ENCODE measurements around the gene KLRC2.

- TF ChIP-seq CTCF (IDR thresholded peaks at IDR 0.05; ENCODE audit: insufficient read depth, low read depth, low read length), result no peak
- no peak for TF ChIP-seq EZH2 (IDR thresholded peaks at IDR 0.05; ENCODE audit: insufficient read depth, low read length)
Measured at GRCh38 chr12:10455766-10456165, 20.0 kb upstream of the KLRC2 start.

Measured in astrocyte (in vitro differentiated cells and primary cell).